Suprapubic skin (tissue), 4 donors: Measurements from ENCODE around the gene ALPL. TPM values are rescaled to one million over a fixed set of nuclear protein-coding genes. Genes with fewer than 3 reads are reported as not detected.
"Not testable (repeated sequence)": the region's sequence is repeated elsewhere in the genome, so short reads cannot be mapped to it uniquely, and the experiment has no call there.

Source experiments
- DNase-seq, 2 donors: peaks; one replicate each; pipeline ENCODE4 v3.0.0-alpha.2; 2019; ENCODE audit warnings: low spot score in 2 of 2
- H3K27ac ChIP-seq: fragments of 200-600 bp; sonication (generic); one replicate; pipeline ENCODE4 v1.5.1; 2019
- H3K27me3 ChIP-seq: fragments of 200-600 bp; sonication (generic); one replicate; pipeline ENCODE4 v1.5.1; 2019
- H3K36me3 ChIP-seq: fragments of 200-600 bp; sonication (generic); one replicate; pipeline ENCODE4 v1.5.1; 2019
- H3K4me1 ChIP-seq: fragments of 200-600 bp; sonication (generic); one replicate; pipeline ENCODE4 v1.5.1; 2019
- H3K4me3 ChIP-seq: fragments of 200-600 bp; sonication (generic); one replicate; pipeline ENCODE4 v1.5.1; 2019; ENCODE audit warnings: mild to moderate bottlenecking
- H3K9me3 ChIP-seq: fragments of 200-600 bp; sonication (generic); one replicate; pipeline ENCODE4 v1.5.1; 2019
- EP300 ChIP-seq: sonication (generic); formaldehyde crosslinking; IDR thresholded peaks from one replicate; pipeline ENCODE4 v1.6.1; 2017; ENCODE audit warnings: antibody characterized with exemption
- POLR2A ChIP-seq, 2 donors: fragments of 450-650 bp; IDR thresholded peaks; one replicate each; pipeline ENCODE4 v1.6.1; 2017; ENCODE audit warnings: antibody characterized with exemption in 2 of 2, mild to moderate bottlenecking in 2 of 2, moderate library complexity in 2 of 2
- POLR2AphosphoS5 ChIP-seq, 3 donors: sonication (generic); formaldehyde crosslinking; IDR thresholded peaks; one replicate each; pipeline ENCODE4 v1.6.1; 2017; ENCODE audit warnings: antibody characterized with exemption in 3 of 3
- WGBS: methylation state at CpG from one replicate; pipeline ENCODE4 v1.1.5; 2018; 5-methylcytosine and 5-hydroxymethylcytosine counted together
- total RNA-seq, 4 donors: library from RNA; depleted of rRNA; stranded (reverse); fragments of >200 nt; gene quantifications; one replicate each; pipeline ENCODE4 v1.1.0, GENCODE V29; 2016
- TF ChIP-seq, protein P1 (sequence below), 2 donors: fragments of 200-600 bp in 1 of 2; fragments of 450-650 bp in 1 of 2; sonication (generic) in 1 of 2; IDR thresholded peaks; one replicate each; pipeline ENCODE4 v1.5.1; 2016 to 2019; ENCODE audit warnings: antibody characterized with exemption in 2 of 2, mild to moderate bottlenecking in 1 of 2, moderate library complexity in 1 of 2

The ALPL gene
- total RNA-seq, 4 donors from 2014 or later, result 5.1 to 9.7 (median 6.0) TPM

- no peaks in the 10 kb centered on the region for H3K9me3 ChIP-seq
- TF ChIP-seq EP300 (no peak), POLR2A (IDR thresholded peaks at IDR 0.05) (no peak)
- H3K4me3 ChIP-seq, result no peak overlapping the region
- no peak overlapping the region for H3K27ac ChIP-seq
- H3K27me3 ChIP-seq, result no peaks in the 10 kb centered on the region
- 94% methylated on average over 5 of the region's 6 CpGs for WGBS
- DNase-seq, result no peak
- H3K36me3 ChIP-seq, result peaks cover 24% of the 10 kb centered on the region
- no peaks in the 10 kb centered on the region for H3K4me1 ChIP-seq
Measured at GRCh38 chr1:21478356-21478755, 30.9 kb upstream of the ALPL start.

GRCh38 chr1:21483881-21484280, 25.3 kb upstream of the ALPL start:
- H3K4me1 ChIP-seq, result not testable (repeated sequence)

GRCh38 chr1:21489146-21489545, 20.1 kb upstream of the ALPL start:
- no peak for DNase-seq
- H3K27me3 ChIP-seq, result peaks cover 7% of the 10 kb centered on the region
- no peak overlapping the region for H3K27ac ChIP-seq
- WGBS, result 92% methylated on average over 11 of the region's 11 CpGs
- TF ChIP-seq POLR2A (IDR thresholded peaks at IDR 0.05), result no peak
- TF ChIP-seq, protein P1, sequence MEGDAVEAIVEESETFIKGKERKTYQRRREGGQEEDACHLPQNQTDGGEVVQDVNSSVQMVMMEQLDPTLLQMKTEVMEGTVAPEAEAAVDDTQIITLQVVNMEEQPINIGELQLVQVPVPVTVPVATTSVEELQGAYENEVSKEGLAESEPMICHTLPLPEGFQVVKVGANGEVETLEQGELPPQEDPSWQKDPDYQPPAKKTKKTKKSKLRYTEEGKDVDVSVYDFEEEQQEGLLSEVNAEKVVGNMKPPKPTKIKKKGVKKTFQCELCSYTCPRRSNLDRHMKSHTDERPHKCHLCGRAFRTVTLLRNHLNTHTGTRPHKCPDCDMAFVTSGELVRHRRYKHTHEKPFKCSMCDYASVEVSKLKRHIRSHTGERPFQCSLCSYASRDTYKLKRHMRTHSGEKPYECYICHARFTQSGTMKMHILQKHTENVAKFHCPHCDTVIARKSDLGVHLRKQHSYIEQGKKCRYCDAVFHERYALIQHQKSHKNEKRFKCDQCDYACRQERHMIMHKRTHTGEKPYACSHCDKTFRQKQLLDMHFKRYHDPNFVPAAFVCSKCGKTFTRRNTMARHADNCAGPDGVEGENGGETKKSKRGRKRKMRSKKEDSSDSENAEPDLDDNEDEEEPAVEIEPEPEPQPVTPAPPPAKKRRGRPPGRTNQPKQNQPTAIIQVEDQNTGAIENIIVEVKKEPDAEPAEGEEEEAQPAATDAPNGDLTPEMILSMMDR (IDR thresholded peaks at IDR 0.05), result no peak
- TF ChIP-seq EP300, result no peak
- TF ChIP-seq POLR2AphosphoS5 (IDR thresholded peaks at IDR 0.05), result no peak
- no peak overlapping the region for H3K4me3 ChIP-seq
- H3K4me1 ChIP-seq, result no peaks in the 10 kb centered on the region
- H3K36me3 ChIP-seq, result no peaks in the 10 kb centered on the region
- H3K9me3 ChIP-seq, result no peaks in the 10 kb centered on the region

More at GRCh38 chr1:21483881-21484280, 25.3 kb upstream of the ALPL start:
- not testable (repeated sequence) for H3K27me3 ChIP-seq, H3K9me3 ChIP-seq, H3K27ac ChIP-seq, DNase-seq, H3K4me3 ChIP-seq, H3K36me3 ChIP-seq
- 74% methylated on average over 3 of the region's 4 CpGs for WGBS

DNA sequence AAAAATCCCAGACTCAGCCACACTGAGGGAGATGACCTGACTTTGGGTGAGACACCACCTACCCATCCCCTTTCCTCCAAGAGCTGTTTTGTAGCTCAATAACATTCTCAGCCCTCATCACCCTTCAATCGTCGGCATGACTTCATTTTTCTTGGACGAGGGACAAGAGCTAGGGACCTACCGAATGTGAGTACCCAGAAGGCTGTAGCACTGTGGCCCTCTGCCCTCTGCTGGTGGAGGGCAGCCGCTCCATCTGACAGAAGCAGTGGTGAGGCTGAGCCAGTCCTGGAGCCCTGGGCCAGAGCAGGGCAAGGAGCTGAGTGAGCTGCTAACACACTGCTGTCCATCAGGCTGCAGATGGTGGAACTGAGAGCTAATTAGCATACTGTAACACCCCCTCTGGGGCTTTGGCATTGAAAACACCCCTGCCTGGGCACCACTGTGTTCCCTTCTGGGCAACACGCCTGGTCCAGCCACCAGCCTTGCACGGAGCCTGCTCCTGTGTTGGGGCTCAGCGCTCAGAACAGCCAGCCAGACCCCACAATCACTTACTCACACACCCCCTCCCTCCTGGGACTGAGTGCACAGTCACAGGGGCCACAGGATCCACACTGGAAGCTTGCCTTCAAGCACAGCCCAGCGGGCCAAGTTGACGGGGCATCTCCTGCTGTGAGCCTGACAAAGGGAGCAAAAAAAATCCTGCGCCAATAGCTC, 18.3 kb upstream of the ALPL start:
- no peak for TF ChIP-seq POLR2A (IDR thresholded peaks at IDR 0.05)
- TF ChIP-seq, protein P1 (IDR thresholded peaks at IDR 0.05), result peak in 1 of 2 donors; percentile 42
- H3K9me3 ChIP-seq, result no peaks in the 10 kb centered on the region
- no peaks in the 10 kb centered on the region for H3K36me3 ChIP-seq
- H3K4me1 ChIP-seq, result no peaks in the 10 kb centered on the region
- no peak for DNase-seq
- no peak overlapping the region for H3K27ac ChIP-seq
- peaks cover 7% of the 10 kb centered on the region for H3K27me3 ChIP-seq
- no peak overlapping the region for H3K4me3 ChIP-seq
- 56% methylated on average over 10 of the region's 11 CpGs for WGBS

DNA sequence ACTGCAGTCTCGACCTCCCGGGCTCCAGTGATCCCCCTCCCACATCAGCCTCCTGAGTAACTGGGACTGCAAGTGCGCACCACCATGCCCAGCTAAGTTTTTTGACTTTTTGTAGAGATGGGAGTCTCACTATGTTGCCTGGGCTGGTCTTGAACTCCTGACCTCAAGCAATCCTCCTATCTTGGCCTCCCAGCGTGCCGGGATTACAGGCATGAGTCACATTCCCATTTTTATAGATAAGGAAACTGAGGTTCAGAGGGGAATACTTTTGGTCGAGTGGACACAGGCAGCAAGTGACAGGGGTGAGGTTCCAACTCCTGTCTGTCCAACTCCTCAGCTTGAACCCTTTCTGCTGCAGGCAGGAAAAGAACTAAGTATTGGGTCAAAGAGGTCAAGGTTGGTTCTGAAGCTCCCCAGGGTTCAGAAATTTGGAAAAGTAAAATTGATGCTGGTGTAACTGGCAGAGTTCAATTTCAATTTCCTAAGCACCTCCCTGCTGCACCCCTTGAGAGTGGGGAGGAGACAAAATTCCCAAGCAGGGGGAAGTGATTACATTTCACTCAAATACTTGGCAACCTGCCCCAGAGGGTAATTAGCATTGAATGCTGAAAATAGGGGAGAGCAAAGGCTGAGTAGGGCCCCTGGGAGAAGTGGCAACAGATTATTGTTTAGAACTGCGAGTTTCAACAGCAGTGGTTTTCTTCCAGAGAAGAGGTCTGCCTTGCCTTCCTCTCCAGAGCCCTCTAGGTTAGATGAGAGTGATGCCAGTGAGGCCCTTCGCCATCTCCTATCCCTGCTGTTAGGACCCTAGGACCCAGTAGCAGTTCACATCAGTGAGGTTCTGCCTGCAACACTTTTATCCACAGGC, 17.5 kb upstream of the ALPL start:
- no peak for DNase-seq
- no peak overlapping the region for H3K4me3 ChIP-seq
- no peaks in the 10 kb centered on the region for H3K36me3 ChIP-seq
- no peaks in the 10 kb centered on the region for H3K9me3 ChIP-seq
- no peak overlapping the region for H3K27ac ChIP-seq
- no peaks in the 10 kb centered on the region for H3K4me1 ChIP-seq
- peaks cover 7% of the 10 kb centered on the region for H3K27me3 ChIP-seq
- TF ChIP-seq POLR2A (IDR thresholded peaks at IDR 0.05) (no peak), EP300 (no peak), POLR2AphosphoS5 (IDR thresholded peaks at IDR 0.05) (no peak)
- TF ChIP-seq, protein P1 (IDR thresholded peaks at IDR 0.05), result no peak
- 50% methylated on average over 8 of the region's 8 CpGs for WGBS

- Histone ChIP-seq H3K27me3 (peaks cover 7% of the 10 kb centered on the region), H3K9me3 (no peaks in the 10 kb centered on the region), H3K4me3 (no peak overlapping the region), H3K36me3 (no peaks in the 10 kb centered on the region), H3K27ac (no peak overlapping the region), H3K4me1 (no peaks in the 10 kb centered on the region)
- TF ChIP-seq, protein P1 (IDR thresholded peaks at IDR 0.05), result no peak
- no peak for TF ChIP-seq POLR2A (IDR thresholded peaks at IDR 0.05)
- no peak for TF ChIP-seq POLR2AphosphoS5 (IDR thresholded peaks at IDR 0.05)
- TF ChIP-seq EP300, result no peak
- 66% methylated on average over 4 of the region's 4 CpGs for WGBS
- no peak for DNase-seq
Measured at GRCh38 chr1:21492356-21492625, 16.9 kb upstream of the ALPL start.
